Posterior cingulate gyrus (tissue), 11 donors: ENCODE results near the gene SUGCT.
A peak's percentile ranks its signal among the peaks of the same experiment; 100 is the strongest.
"Not testable (repeated sequence)": the region's sequence is repeated elsewhere in the genome, so short reads cannot be mapped to it uniquely, and the experiment has no call there.

ENCODE experiments used
- DNase-seq, 10 donors: peaks; one replicate each; pipeline versions ENCODE4 v3.0.0 to v3.0.0-alpha.2; 2020 to 2021; ENCODE audit warnings: mixed read lengths in 3 of 10
- intact Hi-C: fragments of 100-400 bp; cut with DNase I; formaldehyde crosslinking; loops from one replicate; pipeline ENCODE4 v1.15.1; 2023

SUGCT gene

DNA sequence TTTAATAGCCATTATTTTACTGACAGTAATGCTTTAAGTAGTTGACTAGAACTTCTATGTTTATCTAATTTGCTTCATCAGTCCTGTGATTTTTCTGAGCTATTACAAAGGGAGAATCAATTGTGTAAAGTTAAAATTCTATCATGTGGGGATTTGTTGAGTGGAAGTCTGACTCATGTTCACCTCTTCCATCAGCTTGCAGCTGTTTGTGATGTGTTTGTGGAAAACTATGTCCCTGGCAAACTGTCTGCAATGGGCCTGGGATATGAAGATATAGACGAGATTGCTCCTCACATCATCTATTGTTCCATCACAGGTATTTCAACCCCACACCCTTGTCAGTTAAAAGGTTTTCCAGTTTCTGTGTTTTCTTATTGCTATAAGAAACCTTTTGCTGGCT, 59.9 kb downstream of the SUGCT start:
- no peak for DNase-seq
- intact Hi-C loops = no loop called here

DNA sequence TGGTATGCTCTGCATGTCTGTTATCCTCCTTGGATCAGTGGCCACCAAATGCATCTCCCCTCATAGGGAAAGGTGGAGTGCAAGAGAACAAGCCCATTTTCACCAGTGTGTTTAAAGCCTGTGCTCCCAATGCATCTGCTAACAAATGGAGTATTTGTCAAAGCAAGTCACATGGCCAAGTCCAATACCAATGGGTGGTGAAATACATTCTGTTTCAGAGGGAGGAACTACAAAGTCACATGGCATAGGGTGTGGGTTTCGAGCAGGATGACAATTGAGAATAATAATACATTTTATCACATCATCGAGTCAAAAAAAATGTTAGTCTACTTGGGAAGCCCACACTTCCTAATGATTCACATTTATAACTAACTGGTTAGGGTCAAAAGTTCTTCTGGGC, 62.7 kb downstream of the SUGCT start:
- intact Hi-C loops = no loop called here
- DNase-seq = no peak

DNA sequence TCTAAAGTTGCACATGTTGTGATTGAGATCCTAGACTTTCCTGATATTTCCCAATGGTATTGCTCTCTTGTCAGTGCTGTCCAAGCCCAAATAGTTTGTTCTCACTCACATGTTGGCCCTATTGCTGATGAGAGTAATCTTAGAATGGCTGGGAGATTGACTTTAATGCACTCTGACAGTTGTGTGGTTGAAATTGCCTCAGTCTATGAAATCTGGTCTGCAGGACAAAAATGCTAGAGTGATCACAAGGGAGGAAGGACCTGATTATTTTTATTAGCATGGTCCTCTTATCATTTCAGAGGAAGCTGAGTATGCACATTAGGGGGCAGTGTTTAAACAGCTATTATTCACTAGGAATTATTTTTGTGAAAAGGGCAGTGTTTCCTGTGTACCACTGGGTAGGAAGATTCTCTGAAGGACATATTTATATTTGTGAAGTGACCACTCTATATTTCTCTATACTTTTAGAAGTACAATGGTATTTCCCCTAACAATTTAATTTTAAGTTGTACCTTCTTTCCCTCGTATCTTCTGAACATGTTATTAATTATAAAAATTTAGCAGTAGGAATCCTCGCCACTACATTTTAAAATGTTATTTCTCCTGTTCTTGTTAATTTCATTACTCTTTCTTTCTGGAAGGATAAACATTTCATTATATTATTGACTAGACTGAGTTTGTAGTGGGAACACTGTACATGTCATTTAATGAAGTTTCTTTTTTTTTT, 64.4 kb downstream of the SUGCT start:
- DNase-seq = no peak
- intact Hi-C loops = no loop called here

- intact Hi-C loops = no loop called here
- DNase-seq = no peak
These were observed 66.0 kb downstream of the SUGCT start for GRCh38 chr7:40200791-40201190.

DNA sequence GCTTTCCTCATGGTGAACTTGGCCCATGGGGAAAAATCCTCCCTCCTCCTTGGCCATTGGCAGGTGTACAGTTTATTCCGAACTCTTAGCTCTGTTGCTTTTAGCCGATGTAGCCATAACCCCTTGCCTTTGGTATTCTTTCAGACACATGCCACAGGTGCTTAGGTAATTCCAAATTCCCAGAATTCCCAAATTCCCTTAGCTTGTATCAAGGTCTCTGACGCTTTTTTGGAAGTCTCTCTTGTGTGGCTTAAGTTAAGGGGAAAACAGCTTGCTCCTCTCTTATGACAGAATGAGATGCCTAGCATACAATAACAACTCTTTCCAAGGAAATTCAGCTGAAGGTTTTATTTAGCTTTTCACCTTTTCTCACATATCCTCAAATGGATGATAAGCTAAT, 68.0 kb downstream of the SUGCT start:
- intact Hi-C loops = no loop called here

GRCh38 chr7:40204581-40204980, 69.8 kb downstream of the SUGCT start:
- intact Hi-C loops = no loop called here
- DNase-seq = no peak

More for the DNA sequence above, 68.0 kb downstream of the SUGCT start:
- no peak for DNase-seq

GRCh38 chr7:40205992-40206391, 71.2 kb downstream of the SUGCT start:
- intact Hi-C loops = no loop called here
- no peak for DNase-seq

- intact Hi-C loops = no loop called here
- no peak for DNase-seq
These were observed 76.6 kb downstream of the SUGCT start for GRCh38 chr7:40211276-40212003.

DNA sequence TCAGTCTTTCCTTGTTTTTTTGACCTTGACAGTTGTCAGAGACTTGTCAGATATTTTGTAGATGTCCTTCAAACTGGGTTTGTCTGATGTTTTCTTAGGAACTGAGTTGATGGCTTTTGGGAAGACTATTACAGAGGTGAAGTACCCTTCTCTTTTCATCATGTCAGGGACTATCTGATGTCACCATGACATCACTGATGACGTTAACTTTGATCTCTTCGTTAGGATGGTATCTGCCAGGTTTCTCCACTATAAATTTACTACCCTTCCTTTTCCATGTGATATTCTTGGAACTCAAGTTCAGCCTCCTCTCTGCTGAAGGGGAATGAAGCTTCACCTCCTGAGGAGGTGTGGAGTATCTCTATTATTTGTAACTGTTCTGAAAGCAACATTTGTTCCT, 78.5 kb downstream of the SUGCT start:
- intact Hi-C loops = no loop called here
- no peak for DNase-seq

DNA sequence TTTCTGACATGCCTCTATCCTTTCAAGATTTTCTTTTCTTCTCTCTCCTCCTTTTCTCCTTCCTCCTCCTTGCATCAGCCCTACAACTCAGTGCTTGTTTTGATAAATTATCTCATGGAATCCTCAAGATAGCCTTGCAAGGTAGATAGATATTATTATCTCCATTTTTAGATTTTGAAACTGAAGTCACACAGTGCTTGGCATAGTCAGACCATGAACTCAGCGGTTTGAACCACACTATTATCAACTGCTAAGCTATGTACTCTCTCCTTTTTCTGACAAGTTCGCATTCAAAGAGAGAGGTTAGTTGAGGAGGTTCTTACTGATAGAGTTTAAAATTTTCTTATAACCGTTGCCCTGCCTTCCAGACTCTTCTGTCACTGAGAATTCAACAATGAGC, 79.1 kb downstream of the SUGCT start:
- no peak for DNase-seq
- intact Hi-C loops = no loop called here

GRCh38 chr7:40218612-40219011, 83.8 kb downstream of the SUGCT start:
- intact Hi-C loops, DNase-seq: not testable (repeated sequence)

GRCh38 chr7:40219917-40220316, 85.1 kb downstream of the SUGCT start:
- intact Hi-C loops = no loop called here
- no peak for DNase-seq

- DNase-seq = no peak
- intact Hi-C loops = no loop called here
These were observed 85.7 kb downstream of the SUGCT start for GRCh38 chr7:40220421-40220911.

GRCh38 chr7:40221836-40222235, 87.0 kb downstream of the SUGCT start:
- intact Hi-C loops = no loop called here

GRCh38 chr7:40223451-40224127, 88.8 kb downstream of the SUGCT start:
- intact Hi-C loops = no loop called here
- DNase-seq = no peak

More at GRCh38 chr7:40221836-40222235, 87.0 kb downstream of the SUGCT start:
- DNase-seq = no peak

GRCh38 chr7:40230101-40230500, 95.3 kb downstream of the SUGCT start:
- no peak for DNase-seq
- intact Hi-C loops = loop anchor here (5.0 to 10.0 kb wide), 3 partner anchors 375 to 1505 kb away; no protein-coding TSS in a partner anchor

DNA sequence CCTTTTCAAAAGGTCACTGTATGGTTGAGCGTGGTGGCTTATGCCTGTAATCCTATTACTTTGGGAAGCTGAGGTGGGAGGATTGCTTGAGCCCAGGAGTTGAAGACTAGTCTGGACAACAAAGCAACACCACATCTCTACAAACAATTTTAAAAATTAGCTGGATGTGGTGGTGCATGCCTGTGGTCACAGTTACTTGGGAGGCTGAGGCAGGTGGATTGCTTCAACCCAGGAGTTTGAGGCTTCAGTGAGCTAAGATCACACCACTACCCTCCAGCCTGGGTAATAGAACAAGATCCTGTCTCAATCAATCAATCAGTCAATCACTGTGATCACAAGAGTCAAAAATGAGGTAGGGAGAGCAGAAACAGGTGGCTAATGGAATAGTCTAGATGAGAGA, 97.0 kb downstream of the SUGCT start:
- intact Hi-C loops = loop anchor here (2.0 to 10.0 kb wide), 4 partner anchors 373 to 1503 kb away; no protein-coding TSS in a partner anchor

DNA sequence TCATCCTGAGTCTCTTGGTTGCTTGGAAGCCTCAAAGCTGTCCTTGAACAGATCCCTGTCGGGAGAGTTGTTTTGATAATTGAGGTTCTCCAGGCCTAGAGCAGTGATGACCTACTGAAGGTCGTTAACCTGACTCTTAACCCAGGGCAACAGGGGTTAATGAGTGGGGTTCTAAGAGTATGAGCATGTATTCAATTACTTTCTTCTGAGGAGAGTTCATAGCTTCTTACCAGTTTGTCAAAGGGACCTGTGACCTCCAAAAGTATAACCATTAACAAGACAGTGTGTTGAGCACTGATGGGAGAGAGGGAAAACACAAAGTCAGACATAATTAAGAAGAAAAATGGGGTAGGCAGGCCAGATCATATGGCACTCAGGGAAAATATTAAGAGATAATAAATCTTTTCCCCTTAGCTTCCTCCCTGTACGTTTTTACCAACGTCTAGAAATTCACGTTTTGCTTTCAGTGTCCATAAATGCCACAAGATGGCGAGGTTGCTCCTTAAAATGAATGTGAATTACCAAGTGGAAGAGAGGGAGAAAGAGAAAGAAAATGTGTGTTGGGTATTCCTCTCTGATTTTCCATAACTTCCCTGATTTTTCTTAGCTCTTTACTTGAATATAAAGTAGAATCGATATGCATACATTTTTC, 97.6 kb downstream of the SUGCT start:
- DNase-seq = no peak

More for the DNA sequence above, 97.0 kb downstream of the SUGCT start:
- DNase-seq = no peak

GRCh38 chr7:40234046-40234445, 99.2 kb downstream of the SUGCT start:
- intact Hi-C loops = loop anchor here (5.0 to 10.0 kb wide), 3 partner anchors 371 to 1501 kb away; no protein-coding TSS in a partner anchor

More for the DNA sequence above, 97.6 kb downstream of the SUGCT start:
- intact Hi-C loops = loop anchor here (2.0 to 10.0 kb wide), 4 partner anchors 372 to 1502 kb away; no protein-coding TSS in a partner anchor

GRCh38 chr7:40234666-40235065, 99.9 kb downstream of the SUGCT start:
- intact Hi-C loops = loop anchor here (5.0 to 10.0 kb wide), 3 partner anchors 370 to 1500 kb away; no protein-coding TSS in a partner anchor
- peak in 1 of 10 donors; percentile 83 for DNase-seq

More at GRCh38 chr7:40234046-40234445, 99.2 kb downstream of the SUGCT start:
- DNase-seq = no peak
